Measurements from ENCODE around the gene DDX10. TPM values are rescaled to one million over a fixed set of nuclear protein-coding genes. Genes with fewer than 3 reads are reported as not detected.

Gene DDX10
- total and polyA plus RNA-seq, 2 of the 8 experiments (the other 6 are each of a cell fraction or from before 2014, with no cell fraction given): 49.2 to 52.2 TPM

- H3K79me1 ChIP-seq (ENCODE audit: low read depth, low read length): peaks cover 2% of the 10 kb centered on the region; the same call in 1 of the 2 replicates
- no peak overlapping the region for H2AK5ac ChIP-seq (ENCODE audit: low read depth, low read length)
- no peak overlapping the region for H2AFZ ChIP-seq (ENCODE audit: low read length)
- POLR2A ChIA-PET (ENCODE audit: partially characterized antibody): no interaction called here
- H3K9ac ChIP-seq (replicated peaks in 1 of 4; ENCODE audit: extremely low read depth in 1 of 4, low read depth in 3 of 4, low read length in 3 of 4): no peak overlapping the region
- no peak overlapping the region for H3K56ac ChIP-seq (replicated peaks; ENCODE audit: insufficient read length, low read depth, low read length)
- no peak for DNase-seq (ENCODE audit: low read depth in 1 of 2, low spot score in 2 of 2)
- no peaks in the 10 kb centered on the region for H3K4me1 ChIP-seq (replicated peaks in 1 of 4; ENCODE audit: control insufficient read depth in 3 of 4, insufficient read depth in 4 of 4, low read length in 3 of 4)
- H4K91ac ChIP-seq (replicated peaks; ENCODE audit: insufficient read length, low read length): no peak overlapping the region
- no peak for FAIRE-seq
- peaks cover 0 to 13% of the 10 kb centered on the region in 2 experiments; a peak in 3 of 4 replicates for H3K79me2 ChIP-seq (ENCODE audit: control insufficient read depth in 1 of 2, insufficient read depth in 2 of 2, low read length in 2 of 2)
- H3K4me2 ChIP-seq (ENCODE audit: insufficient read depth in 1 of 2, low read depth in 2 of 2, low read length in 2 of 2): no peak overlapping the region
- H3K27me3 ChIP-seq (replicated peaks in 1 of 4; ENCODE audit: control insufficient read depth in 3 of 4, extremely low read depth in 1 of 4, insufficient read depth in 3 of 4, low read length in 3 of 4): no peaks in the 10 kb centered on the region
- H3K27ac ChIP-seq (ENCODE audit: low read depth, low read length): no peak overlapping the region
- H3K4me3 ChIP-seq (ENCODE audit: extremely low read depth in 1 of 4, insufficient read depth in 2 of 4, low read depth in 3 of 4, low read length in 4 of 4): no peak overlapping the region
- H3K18ac ChIP-seq (ENCODE audit: extremely low read depth, low read length): no peak overlapping the region
- no peaks in the 10 kb centered on the region for H3K36me3 ChIP-seq (ENCODE audit: control insufficient read depth in 2 of 4, insufficient read depth in 4 of 4, low read length in 3 of 4)
- no peak overlapping the region for H2BK120ac ChIP-seq (replicated peaks; ENCODE audit: low read depth, low read length)
- H2BK15ac ChIP-seq (ENCODE audit: low read length): no peak overlapping the region
- H2BK12ac ChIP-seq (ENCODE audit: low read depth, low read length): no peak overlapping the region
- H4K5ac ChIP-seq (ENCODE audit: insufficient read length, low read depth, low read length): no peak overlapping the region
- WGBS, 2 experiments (ENCODE audit: extremely low coverage in 1 of 2, insufficient coverage in 1 of 2, insufficient read length in 1 of 2, insufficient replicate concordance in 2 of 2, low coverage in 1 of 2, low lambda C conversion rate in 2 of 2, missing lambda C conversion rate in 1 of 2): 95% methylated on average over 1 of the region's 1 CpG; no CpG with 5 or more reads in 1 of the 2 experiments
- H3K4ac ChIP-seq (replicated peaks; ENCODE audit: insufficient read length, low read depth, low read length): no peak overlapping the region
- H2BK5ac ChIP-seq (ENCODE audit: low read depth, low read length): no peak overlapping the region
- CTCF ChIA-PET (ENCODE audit: partially characterized antibody): interaction anchor here (1.0 to 1.5 kb wide), 2 partner anchors 8 to 9 kb away, joined by 3 to 5 read pairs; no protein-coding TSS in a partner anchor
- no peak overlapping the region for H2BK20ac ChIP-seq (ENCODE audit: low read length)
- no peaks in the 10 kb centered on the region; the same call in 1 of the 2 replicates for H3K23me2 ChIP-seq (ENCODE audit: low read depth, low read length)
- H3K23ac ChIP-seq (ENCODE audit: insufficient read length): no peak overlapping the region
- H3K14ac ChIP-seq (ENCODE audit: insufficient read length): no peak overlapping the region
- no peaks in the 10 kb centered on the region for H4K20me1 ChIP-seq (replicated peaks in 1 of 2; ENCODE audit: control insufficient read depth in 1 of 2, insufficient read depth in 2 of 2, low read length in 2 of 2)
- no peak overlapping the region for H4K8ac ChIP-seq (ENCODE audit: extremely low read depth, insufficient read depth, low read length)
- H3K9me3 ChIP-seq (ENCODE audit: insufficient read depth in 2 of 2, low read depth in 1 of 2, low read length in 1 of 2): no peaks in the 10 kb centered on the region
- TF ChIP-seq SAP30 (IDR thresholded peaks at IDR 0.05; ENCODE audit: insufficient read depth, insufficient replicate concordance, low read length) (no peak), CBX5 (IDR thresholded peaks at IDR 0.05; ENCODE audit: low read depth, low read length) (no peak), TAF1 (IDR thresholded peaks at IDR 0.05; ENCODE audit: low read depth, low read length) (no peak), BRCA1 (IDR thresholded peaks at IDR 0.05; ENCODE audit: low read depth, low read length) (no peak), EGR1 (IDR thresholded peaks at IDR 0.05; ENCODE audit: borderline replicate concordance, low read depth, low read length) (no peak), JUN (IDR thresholded peaks at IDR 0.05; ENCODE audit: low read depth, low read length) (no peak), HDAC6 (IDR thresholded peaks at IDR 0.05; ENCODE audit: low read depth, low read length) (no peak), KDM1A (IDR thresholded peaks at IDR 0.05; ENCODE audit: borderline replicate concordance, low read length) (no peak), FOSL1 (IDR thresholded peaks at IDR 0.05; ENCODE audit: insufficient read depth, low read depth, low read length) (no peak), SIN3A (conservative IDR thresholded peaks at IDR 0.05 in 1 of 2, IDR thresholded peaks at IDR 0.05 in 1 of 2; ENCODE audit: low read depth in 1 of 2, low read length in 2 of 2) (no peak), TAF7 (optimal IDR thresholded peaks at IDR 0.05; ENCODE audit: borderline replicate concordance, low read depth, low read length) (no peak), CHD1 (IDR thresholded peaks at IDR 0.05; ENCODE audit: low read depth, low read length) (no peak), SRF (IDR thresholded peaks at IDR 0.05; ENCODE audit: low read depth, low read length) (no peak), GABPA (IDR thresholded peaks at IDR 0.05; ENCODE audit: borderline replicate concordance, insufficient read depth, low read length) (no peak), SIRT6 (IDR thresholded peaks at IDR 0.05; ENCODE audit: low read length) (no peak)
These were observed 115.2 kb downstream of the DDX10 start for GRCh38 chr11:108780119-108780518.

Measured in H1 (cell line).